ENCODE measurements around the gene CAPN9.

Gene CAPN9

GRCh38 chr1:230753586-230754251 is 6.5 kb downstream of the CAPN9 start (continued):
- no peak for TF ChIP-seq ZNF701 (tag by site-specific recombination; IDR thresholded peaks at IDR 0.05)
- no peak for TF ChIP-seq OVOL3 (tag by site-specific recombination; IDR thresholded peaks at IDR 0.05)
- peak; percentile 60 for TF ChIP-seq ZBTB8A (tag by site-specific recombination; IDR thresholded peaks at IDR 0.05)
- no peak for TF ChIP-seq ZNF777 (tag by site-specific recombination; IDR thresholded peaks at IDR 0.05; ENCODE audit: borderline replicate concordance)
- no peak for TF ChIP-seq ZNF148 (tag by site-specific recombination; IDR thresholded peaks at IDR 0.05; ENCODE audit: borderline replicate concordance)
- TF ChIP-seq HOXD13 (CRISPR knock-in tag; IDR thresholded peaks at IDR 0.05; ENCODE audit: borderline replicate concordance) = no peak
- TF ChIP-seq PRDM2 (tag by site-specific recombination; IDR thresholded peaks at IDR 0.05; ENCODE audit: borderline replicate concordance) = no peak
- no peak for TF ChIP-seq ZNF677 (tag by site-specific recombination; IDR thresholded peaks at IDR 0.05)
- TF ChIP-seq ZNF600 (tag by site-specific recombination; IDR thresholded peaks at IDR 0.05) = peak; percentile 80; the same call in 1 of the 2 replicates
- TF ChIP-seq ZNF23 (tag by site-specific recombination; IDR thresholded peaks at IDR 0.05; ENCODE audit: borderline replicate concordance) = no peak
- TF ChIP-seq GLIS1 (tag by site-specific recombination; IDR thresholded peaks at IDR 0.05) = no peak; the same call in 1 of the 2 replicates
- peak; percentile 79 for TF ChIP-seq ZNF341 (tag by site-specific recombination; IDR thresholded peaks at IDR 0.05; ENCODE audit: low read depth)
- TF ChIP-seq ZBTB17 (tag by site-specific recombination; IDR thresholded peaks at IDR 0.05) = 0 out of 2 replicates have a peak, but pooled peaks have one; percentile 24
- no peak for TF ChIP-seq KLF8 (tag by site-specific recombination; IDR thresholded peaks at IDR 0.05)
- no peak for TF ChIP-seq ZNF266 (tag by site-specific recombination; IDR thresholded peaks at IDR 0.05; ENCODE audit: low read depth)
- TF ChIP-seq WT1 (tag by site-specific recombination; IDR thresholded peaks at IDR 0.05) = peak; percentile 52; the same call in 1 of the 2 replicates
- no peak for TF ChIP-seq ZNF433 (tag by site-specific recombination; IDR thresholded peaks at IDR 0.05; ENCODE audit: low read depth)

GRCh38 chr1:230754796-230755195 is 7.6 kb downstream of the CAPN9 start:
- ChIA-PET CTCF (interaction anchor here (0.6 kb wide), 1 partner anchor 200 kb away, joined by 3 read pairs; no protein-coding TSS in a partner anchor), POLR2A (no interaction called here)
- H3K36me3 ChIP-seq (ENCODE audit: control insufficient read depth in 2 of 2, insufficient read depth in 1 of 2, low read length in 2 of 2) = no peaks in the 10 kb centered on the region
- H3K9me3 ChIP-seq (ENCODE audit: control insufficient read depth, insufficient read depth, low read depth, low read length) = no peaks in the 10 kb centered on the region
- no peak overlapping the region for H3K27ac ChIP-seq (ENCODE audit: extremely low read depth, low read depth, low read length)
- H3K4me3 ChIP-seq (ENCODE audit: low read depth, low read length) = no peak overlapping the region
- H3K4me1 ChIP-seq (ENCODE audit: control insufficient read depth, insufficient read depth, low read length) = no peaks in the 10 kb centered on the region; the same call in 1 of the 2 replicates
- TF ChIP-seq GLIS1 (tag by site-specific recombination; IDR thresholded peaks at IDR 0.05) (no peak), MEIS1 (CRISPR knock-in tag; IDR thresholded peaks at IDR 0.05; ENCODE audit: borderline replicate concordance) (no peak), SALL2 (tag by site-specific recombination; IDR thresholded peaks at IDR 0.05; ENCODE audit: borderline replicate concordance) (no peak), MYNN (tag by site-specific recombination; IDR thresholded peaks at IDR 0.05; ENCODE audit: borderline replicate concordance) (no peak), TSHZ1 (tag by site-specific recombination; IDR thresholded peaks at IDR 0.05; ENCODE audit: borderline replicate concordance) (no peak), ELK4 (IDR thresholded peaks at IDR 0.05; ENCODE audit: borderline replicate concordance, low read depth, low read length) (no peak), IKZF3 (tag by site-specific recombination; IDR thresholded peaks at IDR 0.05) (no peak), ZNF354C (tag by site-specific recombination; IDR thresholded peaks at IDR 0.05; ENCODE audit: borderline replicate concordance, low read depth) (no peak)
